Renal cortical epithelial cell (primary cell): ENCODE measurements around the gene SETD1A. TPM values are rescaled to one million over a fixed set of nuclear protein-coding genes. Genes with fewer than 3 reads are reported as not detected.

Experiments
- DNase-seq: peaks from one replicate; pipeline ENCODE4 v3.0.0-alpha.2; 2011; ENCODE audit warnings: low read depth
- total RNA-seq: library from RNA; depleted of rRNA; stranded (reverse); fragments of >200 nt; gene quantifications from 2 replicates; pipeline ENCODE4 v1.2.3, GENCODE V29; 2014

The SETD1A gene
- total RNA-seq, 1 donor from 2014 or later, result 7.6 TPM

- DNase-seq, result peak; percentile 58
Measured at GRCh38 chr16:30953511-30954124, 3.9 kb upstream of the SETD1A start.

DNA sequence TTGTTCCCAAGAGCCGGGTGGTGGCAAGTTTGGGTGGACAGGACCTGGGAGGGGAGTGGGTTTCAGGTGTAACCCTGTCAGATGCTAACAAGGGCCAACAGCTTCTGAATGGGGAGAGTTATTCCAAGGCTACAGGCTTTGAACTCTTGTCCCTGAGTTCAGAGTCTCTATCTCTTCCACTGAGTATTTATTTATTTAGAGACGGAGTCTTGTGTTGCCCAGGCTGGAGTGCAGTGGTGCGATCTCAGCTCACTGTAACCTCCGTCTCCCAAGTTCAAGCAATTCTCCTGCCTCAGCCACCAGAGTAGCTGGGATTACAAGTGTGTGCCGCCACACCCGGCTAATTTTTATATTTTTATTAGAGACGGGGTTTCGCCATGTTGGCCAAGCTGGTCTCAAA is 2.6 kb upstream of the SETD1A start:
- no peak for DNase-seq

- DNase-seq, result peak; percentile 80
Measured at GRCh38 chr16:30956601-30957455, 726 bp upstream of the SETD1A start.

GRCh38 chr16:30958175-30959079 is 873 bp downstream of the SETD1A start:
- peak; percentile 8 for DNase-seq

GRCh38 chr16:30961384-30961783 is 3.8 kb downstream of the SETD1A start:
- no peak for DNase-seq

GRCh38 chr16:30963925-30964511 is 6.5 kb downstream of the SETD1A start:
- DNase-seq, result no peak

GRCh38 chr16:30964574-30965226 is 7.1 kb downstream of the SETD1A start:
- no peak for DNase-seq

DNA sequence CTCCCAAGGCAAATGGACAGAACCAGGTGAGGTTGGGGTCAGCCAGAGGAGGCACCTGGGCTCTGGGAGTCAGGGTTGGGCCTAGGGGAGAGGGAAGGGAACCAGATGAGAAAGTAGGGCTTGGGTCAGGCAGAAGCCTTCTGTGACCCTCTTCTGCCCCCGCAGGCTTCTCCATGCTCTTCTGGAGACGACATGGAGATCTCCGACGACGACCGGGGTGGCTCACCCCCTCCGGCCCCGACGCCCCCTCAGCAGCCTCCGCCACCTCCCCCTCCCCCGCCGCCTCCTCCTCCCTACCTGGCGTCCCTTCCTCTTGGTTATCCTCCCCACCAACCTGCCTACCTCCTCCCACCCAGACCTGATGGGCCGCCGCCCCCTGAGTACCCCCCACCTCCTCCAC is 7.9 kb downstream of the SETD1A start:
- no peak for DNase-seq

DNA sequence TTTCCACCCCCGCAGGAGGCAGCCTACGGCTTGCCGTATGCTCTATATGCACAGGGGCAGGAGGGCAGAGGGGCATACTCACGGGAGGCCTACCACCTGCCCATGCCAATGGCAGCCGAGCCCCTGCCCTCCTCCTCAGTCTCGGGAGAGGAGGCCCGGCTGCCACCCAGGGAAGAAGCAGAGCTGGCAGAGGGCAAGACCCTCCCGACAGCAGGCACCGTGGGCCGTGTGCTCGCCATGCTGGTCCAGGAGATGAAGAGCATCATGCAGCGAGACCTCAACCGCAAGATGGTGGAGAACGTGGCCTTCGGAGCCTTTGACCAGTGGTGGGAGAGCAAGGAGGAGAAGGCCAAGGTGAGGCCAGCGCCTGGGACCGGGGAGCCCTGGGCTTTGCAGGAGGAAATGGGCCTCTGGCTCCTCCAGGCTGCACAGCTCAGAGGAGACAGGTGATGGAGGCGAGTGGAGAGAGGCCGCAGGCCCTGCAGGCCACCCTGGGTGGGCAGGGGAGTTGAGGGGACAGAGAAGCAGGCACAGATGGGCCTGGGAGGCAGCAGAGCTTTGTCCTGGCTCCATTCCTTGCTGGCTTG is 8.6 kb downstream of the SETD1A start:
- DNase-seq, result no peak

DNA sequence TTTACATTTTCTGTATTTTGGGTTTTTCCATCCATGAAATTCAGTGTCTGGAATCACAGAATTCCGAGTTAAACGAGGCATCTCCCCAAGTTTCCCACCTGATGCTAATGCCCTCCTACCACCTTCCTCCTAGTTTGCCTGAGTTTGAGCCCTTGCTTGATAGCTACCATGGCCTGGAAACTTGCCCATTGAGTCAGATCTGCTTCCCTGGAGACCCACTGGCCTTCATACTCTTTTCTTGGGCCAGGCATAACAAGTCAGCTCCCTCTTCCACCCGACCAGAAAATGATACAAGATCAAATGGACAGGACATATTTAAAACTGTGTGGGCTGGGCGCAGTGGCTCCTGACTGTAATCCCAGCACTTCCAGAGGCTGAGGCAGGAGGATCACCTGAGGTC is 10.2 kb downstream of the SETD1A start:
- DNase-seq, result no peak

DNA sequence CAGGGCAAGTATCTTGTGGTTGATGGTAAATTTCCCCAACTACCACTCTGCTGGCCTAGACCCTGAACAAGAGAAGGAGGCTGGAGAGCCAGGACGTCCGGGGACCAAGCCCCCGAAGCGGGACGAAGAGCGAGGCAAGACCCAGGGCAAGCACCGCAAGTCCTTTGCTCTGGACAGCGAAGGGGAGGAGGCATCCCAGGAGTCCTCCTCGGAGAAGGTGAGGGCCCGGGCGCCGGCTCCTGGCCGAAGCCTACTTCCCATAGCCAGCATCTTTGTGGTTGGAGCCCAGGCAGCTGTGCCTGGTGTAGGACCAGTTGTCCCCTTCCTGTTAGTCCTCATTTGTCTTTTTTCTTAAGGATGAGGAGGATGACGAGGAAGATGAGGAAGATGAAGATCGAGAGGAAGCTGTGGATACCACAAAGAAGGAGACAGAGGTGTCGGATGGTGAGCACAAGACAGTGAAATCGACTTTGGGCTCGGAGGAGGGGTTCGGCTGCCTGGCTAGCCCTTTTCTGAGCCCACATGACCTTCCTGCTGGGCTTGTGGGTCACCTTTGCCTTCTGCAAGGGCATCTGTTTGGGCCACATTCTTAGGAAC is 11.8 kb downstream of the SETD1A start:
- no peak for DNase-seq

DNA sequence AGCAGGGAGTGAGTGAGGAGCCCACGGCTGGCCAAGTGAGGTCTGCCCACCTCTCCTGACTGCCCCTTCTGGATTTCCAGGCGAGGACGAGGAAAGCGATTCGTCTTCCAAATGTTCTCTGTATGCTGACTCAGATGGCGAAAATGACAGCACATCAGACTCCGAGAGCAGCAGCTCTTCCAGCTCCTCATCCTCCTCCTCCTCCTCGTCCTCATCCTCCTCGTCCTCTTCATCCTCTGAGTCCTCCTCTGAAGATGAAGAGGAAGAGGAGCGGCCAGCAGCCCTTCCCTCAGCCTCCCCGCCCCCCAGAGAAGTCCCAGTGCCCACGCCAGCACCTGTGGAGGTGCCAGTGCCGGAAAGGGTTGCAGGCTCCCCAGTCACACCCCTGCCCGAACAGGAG is 13.7 kb downstream of the SETD1A start:
- no peak for DNase-seq

DNA sequence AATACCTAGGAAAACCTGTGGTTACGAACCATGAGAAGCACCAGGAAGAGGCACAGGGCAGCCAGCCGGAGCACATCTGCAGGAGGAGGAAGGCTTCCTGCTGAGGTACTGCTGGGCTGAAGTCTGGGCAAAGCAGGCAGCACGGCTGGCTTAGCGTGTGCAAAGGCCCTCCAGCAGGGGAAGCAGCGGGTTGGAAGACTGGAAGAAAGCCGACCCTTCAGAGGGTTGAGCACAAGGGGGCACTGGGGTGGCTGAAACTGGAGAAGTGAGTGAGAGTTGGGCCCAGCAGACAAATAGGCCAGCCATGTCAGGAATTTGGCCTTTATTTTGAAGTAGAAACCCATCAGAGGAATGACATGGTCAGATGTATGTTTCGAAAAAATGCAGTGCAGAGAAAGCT is 15.3 kb downstream of the SETD1A start:
- no peak for DNase-seq

DNA sequence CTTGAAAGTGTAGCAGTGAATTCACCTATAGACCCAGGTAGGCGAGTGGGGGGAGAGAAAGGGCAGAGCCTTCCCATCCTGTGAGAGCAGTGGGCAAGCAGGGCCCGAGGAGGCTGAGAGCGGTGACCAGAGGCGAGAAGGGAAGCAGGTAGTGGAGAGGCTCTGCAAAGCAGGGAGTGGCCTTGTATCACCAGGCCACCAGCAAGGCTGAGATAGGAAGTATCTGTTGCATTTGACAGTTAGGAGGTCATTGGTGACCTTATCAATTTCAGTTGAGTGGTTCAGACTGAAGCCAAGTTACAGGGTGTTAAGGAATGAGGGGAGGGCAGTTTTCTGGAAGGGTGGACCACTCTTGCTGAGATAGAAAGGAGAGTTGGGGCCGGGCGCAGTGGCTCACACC is 16.8 kb downstream of the SETD1A start:
- no peak for DNase-seq

DNA sequence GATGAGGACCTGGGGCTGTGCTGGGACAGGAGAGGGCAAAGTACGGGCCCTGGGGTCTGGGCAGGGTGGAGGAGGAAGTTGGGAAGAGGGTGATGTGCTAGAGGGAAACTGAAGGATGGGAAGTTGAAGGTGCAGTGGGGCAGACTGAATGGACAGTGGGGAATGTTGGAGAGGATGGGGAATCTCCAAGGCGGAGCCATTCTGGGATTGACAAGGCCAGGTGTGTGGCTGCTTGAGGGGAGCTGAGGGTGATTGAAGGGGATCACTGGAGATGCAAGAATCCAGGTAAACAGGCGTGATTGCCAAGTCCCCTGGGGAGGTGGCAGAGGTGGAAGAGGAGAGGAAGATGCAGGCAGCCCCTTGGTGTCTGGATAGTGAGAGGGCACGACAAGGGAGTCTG is 18.9 kb downstream of the SETD1A start:
- DNase-seq, result no peak

- DNase-seq, result no peak
Measured at GRCh38 chr16:30977502-30977901, 19.9 kb downstream of the SETD1A start.

GRCh38 chr16:30979170-30980022 is 21.8 kb downstream of the SETD1A start:
- DNase-seq, result no peak

GRCh38 chr16:30980023-30980371 is 22.4 kb downstream of the SETD1A start:
- no peak for DNase-seq

DNA sequence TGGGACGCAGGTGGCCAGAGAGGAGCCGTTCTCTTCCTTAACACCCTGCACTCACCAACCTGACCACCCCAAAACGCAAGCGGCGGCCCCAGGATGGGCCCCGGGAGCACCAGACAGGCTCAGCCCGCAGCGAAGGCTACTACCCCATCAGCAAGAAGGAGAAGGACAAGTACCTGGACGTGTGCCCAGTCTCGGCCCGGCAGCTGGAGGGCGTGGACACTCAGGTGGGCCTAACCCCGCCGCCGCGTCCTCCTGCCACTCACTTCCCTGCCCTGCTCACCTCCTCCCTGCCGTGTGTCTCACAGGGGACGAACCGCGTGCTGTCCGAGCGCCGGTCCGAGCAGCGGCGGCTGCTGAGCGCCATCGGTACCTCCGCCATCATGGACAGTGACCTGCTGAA is 22.9 kb downstream of the SETD1A start:
- no peak for DNase-seq

GRCh38 chr16:30980959-30981358 is 23.4 kb downstream of the SETD1A start:
- no peak for DNase-seq
